Esophagus mucosa (tissue), 1 donor: ENCODE measurements around the gene TSNAX. TPM values are rescaled to one million over a fixed set of nuclear protein-coding genes. Genes with fewer than 3 reads are reported as not detected.
A peak's percentile ranks its signal among the peaks of the same experiment; 100 is the strongest.

Experiments used
- ATAC-seq: fragments of 200-7000 bp; cut with Tn5 transposase; one replicate; pipeline ENCODE4 v1.9.1; 2020
- total RNA-seq: library from RNA; stranded (reverse); gene quantifications from one replicate; pipeline ENCODE4 v1.2.4, GENCODE V29; 2023
- donor health status: DM: yes; HTN: yes; CAD: no.

Gene TSNAX
- total RNA-seq, 1 donor from 2014 or later, result 21.3 TPM

GRCh38 chr1:231603598-231604275 is 75.3 kb downstream of the TSNAX start:
- peak; percentile 33 for ATAC-seq

- no peak for ATAC-seq
Observed at GRCh38 chr1:231604276-231604621, 75.8 kb downstream of the TSNAX start.

GRCh38 chr1:231605149-231606100 is 77.0 kb downstream of the TSNAX start:
- ATAC-seq, result no peak

DNA sequence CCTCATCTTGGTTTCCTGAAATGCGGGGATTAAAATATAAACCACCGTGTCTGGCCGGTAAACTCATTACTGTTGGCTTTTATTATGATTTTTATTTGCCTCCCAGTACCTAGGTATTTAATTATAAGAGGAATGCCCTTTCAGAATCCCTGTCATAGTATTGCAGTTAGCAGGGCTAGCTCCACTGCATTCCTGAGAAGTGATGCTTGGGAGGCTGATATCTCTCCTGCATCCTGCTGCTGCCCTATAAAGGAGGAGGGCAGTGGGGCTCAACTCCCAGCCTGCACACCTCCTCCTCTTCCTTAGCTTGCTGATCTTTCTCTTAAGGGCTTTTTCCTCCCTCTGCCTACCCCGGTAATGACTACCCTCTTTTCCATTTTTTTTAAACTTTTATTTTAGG is 78.2 kb downstream of the TSNAX start:
- ATAC-seq, result peak; percentile 82

DNA sequence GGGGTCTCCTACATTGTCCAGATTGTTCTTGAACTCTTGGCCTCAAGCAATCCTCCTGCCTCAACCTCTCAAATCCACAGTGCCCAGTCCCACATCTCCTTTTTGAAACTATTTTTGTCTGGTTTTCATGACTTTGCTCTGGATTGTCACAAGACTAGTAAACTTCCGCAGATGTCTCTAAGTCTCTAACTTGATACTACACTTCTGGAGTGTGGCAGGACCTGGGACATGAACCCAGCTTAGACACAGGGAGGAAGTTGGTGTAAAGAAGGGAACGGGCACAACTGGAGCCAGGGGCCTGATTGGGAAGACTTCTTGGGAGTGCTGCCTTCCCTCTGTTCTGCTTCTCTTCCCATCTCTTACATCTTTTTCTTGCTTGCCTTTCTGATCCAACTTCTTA is 81.9 kb downstream of the TSNAX start:
- ATAC-seq, result no peak

GRCh38 chr1:231611111-231611510 is 82.6 kb downstream of the TSNAX start:
- ATAC-seq, result no peak

GRCh38 chr1:231611851-231612250 is 83.4 kb downstream of the TSNAX start:
- no peak for ATAC-seq

DNA sequence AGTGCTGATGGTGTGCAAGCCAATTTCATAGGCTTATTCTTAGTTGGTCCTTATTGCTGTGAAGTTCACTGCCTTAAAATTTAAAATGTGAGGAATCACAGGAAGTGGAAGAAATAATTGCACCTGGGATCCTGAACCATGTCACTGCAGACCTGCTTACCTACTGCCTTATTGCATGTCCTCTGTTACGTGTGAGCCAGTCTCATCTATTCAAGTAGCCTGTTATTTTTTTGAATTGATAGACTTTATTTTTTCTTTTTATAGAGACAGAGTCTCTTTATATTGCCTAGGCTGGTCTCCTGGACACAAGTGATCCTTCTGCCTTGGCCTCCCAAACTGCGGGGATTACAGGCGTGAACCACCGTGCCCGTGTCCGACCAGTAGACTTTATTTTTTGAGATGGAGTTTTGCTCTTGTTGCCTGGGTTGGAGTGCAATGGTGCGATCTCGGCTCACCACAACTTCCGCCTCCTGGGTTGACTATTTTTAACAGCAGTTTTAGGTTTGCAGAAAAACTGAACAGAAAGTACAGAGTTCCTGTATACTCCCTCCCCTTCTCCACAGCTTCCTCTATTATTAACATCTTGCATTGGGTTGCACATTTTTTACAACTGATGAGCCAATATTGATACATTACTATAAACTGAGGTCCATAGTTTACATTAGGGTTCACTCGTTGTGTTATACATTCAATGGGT is 84.1 kb downstream of the TSNAX start:
- peak; percentile 57 for ATAC-seq

GRCh38 chr1:231613419-231614349 is 85.2 kb downstream of the TSNAX start:
- ATAC-seq, result peak; percentile 79

Other genes starting within 250 kb of the TSNAX start
- 7.9 TPM for gene EXOC8, start 190.8 kb upstream of the TSNAX start, total RNA-seq
- 7.6 TPM for gene SPRTN, start 190.4 kb upstream of the TSNAX start, total RNA-seq
- 16.7 TPM for gene EGLN1, start 106.4 kb upstream of the TSNAX start, total RNA-seq
- gene DISC1, start 98.1 kb downstream of the TSNAX start, total RNA-seq, result 2.4 TPM